ENCODE data around the gene TPST1.
"Not testable (repeated sequence)": the region's sequence is repeated elsewhere in the genome, so short reads cannot be mapped to it uniquely, and the experiment has no call there.

The TPST1 gene

GRCh38 chr7:66186991-66187390, 18.1 kb upstream of the TPST1 start:
- no peak for DNase-seq

DNA sequence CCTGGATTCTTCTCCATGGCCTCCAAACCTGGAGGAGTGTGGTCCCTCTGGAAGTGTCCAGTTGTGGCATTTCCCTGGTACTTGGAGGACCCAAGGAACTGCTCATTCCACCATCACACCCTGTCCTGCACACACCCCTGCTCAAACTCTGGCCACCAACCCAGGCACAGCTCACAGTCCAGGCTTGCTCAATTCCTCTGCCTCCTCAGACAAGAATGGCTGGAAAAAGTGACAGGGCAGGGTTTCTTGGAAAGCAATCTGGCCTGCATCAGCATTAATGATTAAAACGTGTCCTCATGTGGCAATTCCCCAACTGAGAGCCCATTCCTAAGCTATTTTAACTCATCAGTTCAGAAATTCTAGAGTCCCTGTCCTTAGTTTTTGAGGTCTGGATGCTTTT, 17.2 kb upstream of the TPST1 start:
- DNase-seq: no peak

- no peak for DNase-seq
Observed at GRCh38 chr7:66188645-66189044, 16.5 kb upstream of the TPST1 start.

DNA sequence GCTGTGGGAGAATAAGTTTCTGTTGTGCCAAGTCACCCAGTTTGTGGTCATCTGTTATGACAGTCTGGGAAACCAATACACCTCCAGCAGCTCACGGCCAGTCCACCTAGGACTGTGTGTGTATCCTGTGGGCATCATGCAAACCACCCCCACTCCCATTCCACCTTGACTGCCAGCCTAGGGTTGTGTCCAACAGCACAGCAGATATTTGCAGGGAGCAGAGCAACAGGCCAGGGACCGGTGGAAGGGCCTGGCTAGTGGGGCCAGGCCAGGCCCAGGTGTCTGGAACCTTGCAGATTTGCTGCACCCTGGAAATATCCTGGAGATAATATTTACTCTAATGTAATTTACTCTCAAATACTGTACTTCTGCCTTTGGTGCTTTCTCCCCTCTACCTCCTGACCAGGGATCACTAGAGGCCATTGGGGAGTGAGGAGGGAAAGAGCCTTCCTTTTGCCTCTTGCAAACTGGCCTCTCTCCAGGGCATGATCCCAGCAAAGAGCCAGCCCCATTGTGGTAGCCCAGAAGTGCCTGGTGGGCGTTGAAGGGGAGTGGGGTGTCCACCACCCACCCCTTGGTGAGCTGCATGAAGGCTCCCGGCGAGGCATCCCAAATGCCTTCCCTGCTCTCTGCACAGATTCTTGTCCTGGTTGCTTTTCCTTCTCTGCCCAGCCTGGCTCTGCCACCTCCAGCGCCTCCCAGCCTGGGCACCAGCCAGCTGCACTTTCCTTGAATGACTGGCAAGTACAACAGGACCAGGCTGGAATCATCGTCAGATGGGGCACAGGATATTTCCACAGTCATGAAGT, 15.2 kb upstream of the TPST1 start:
- no peak for DNase-seq

GRCh38 chr7:66190504-66190857, 14.7 kb upstream of the TPST1 start:
- no peak for DNase-seq

DNA sequence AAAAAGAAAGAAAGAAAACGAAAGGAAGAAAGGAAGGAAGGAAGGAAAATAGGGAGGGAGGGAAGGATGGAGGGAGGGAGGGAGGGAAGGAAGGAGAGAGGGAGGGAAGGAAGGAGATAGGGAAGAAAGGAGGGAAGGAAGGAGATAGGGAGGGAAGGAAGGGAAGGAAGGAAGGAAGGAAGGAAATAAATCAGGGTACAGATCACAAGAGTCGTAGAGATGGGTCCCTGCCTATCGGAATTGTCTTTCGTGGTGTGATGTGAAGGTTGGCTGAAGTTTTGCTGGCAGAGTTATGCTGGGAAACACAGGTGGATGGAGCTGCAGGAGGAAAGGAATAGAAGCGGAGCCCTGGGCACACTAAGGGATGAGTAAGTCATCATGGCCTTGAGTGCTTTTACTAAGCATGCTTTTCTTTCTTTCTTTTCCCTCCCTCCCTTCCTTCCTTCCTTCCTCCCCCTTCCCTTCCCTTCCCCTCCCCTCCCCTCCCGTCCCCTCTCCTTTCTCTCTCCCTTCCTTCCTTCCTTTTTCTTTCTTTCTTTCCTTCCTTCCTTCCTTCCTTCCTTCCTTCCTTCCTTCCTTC, 11.9 kb upstream of the TPST1 start:
- no peak for DNase-seq

DNA sequence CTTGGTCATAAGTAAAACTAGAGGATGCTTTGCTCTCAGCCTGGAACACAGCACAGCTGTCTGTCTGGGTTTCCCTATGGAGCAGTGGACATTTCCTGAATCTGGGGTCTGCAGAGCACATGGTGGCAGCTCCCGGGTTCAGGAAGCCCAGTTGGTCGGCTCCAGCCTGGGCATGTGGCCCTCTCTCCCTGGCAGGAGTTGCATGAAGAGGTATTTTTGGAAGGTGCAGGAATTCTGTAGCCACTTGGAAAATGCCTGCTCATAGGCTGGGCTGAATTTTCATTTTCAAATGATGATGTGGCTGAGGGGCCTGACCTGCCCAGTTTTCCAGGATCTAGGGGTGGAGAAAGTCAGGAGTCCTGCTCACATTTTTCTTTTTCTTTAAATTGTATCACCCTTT, 6.7 kb upstream of the TPST1 start:
- DNase-seq: no peak

GRCh38 chr7:66198956-66199355, 6.2 kb upstream of the TPST1 start:
- no peak for DNase-seq

- no peak for DNase-seq
Observed at GRCh38 chr7:66202441-66202840, 2.7 kb upstream of the TPST1 start.

DNA sequence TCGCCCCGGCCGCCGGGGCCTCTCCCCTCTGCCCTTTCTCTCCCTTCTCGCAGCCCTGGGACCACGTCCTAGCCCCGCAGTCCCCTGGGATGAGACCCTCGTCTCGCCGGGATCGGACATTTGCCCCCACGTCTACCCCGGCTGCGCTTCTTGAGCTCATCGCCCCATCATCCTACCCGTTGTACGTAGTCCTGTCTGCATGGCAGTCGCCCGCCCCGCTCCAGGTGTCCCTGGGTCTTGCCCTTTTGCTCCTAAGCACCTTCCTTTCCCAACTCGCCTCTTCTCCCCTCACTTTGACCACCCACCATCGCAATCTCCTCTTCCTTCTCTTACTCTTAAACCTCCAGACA, 582 bp downstream of the TPST1 start:
- DNase-seq: peak; percentile 69

DNA sequence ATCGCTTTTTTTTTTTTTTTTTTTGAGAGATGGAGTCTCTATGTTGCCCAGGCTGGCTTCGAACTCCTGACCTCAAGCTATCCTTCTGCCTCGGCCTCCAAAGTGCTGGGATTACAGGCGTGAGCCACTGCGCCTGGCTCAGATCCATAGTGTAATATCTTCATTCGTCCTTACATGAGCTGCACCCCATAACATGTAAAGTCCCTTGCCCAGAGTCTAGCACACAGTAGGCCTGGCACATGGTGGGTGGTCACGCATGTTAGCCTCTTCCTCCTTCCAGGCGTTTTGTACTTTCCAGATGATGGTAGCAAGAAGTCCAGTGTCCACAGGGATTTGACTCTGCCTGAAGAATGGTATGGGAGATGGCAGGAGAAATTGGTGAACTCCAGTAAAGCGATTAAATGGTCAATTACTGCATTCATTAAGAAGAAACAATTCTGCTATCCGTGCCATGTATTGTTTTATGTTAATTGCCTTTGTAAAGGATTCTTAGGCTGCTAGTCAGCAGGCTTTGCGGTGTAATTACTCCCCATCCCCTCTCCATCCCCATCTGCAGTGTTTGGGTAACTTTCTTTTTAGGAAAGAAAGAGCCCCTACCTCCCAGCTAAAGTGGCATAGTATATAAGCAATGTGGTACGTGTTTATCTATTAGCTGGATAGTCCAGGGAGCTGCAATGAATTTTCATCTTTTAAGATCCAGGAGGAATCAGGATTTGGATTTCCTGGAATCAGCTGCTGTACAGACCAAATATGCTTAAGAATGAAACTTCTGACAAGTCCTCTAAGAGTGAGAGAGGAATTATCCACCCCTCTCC, 1.2 kb downstream of the TPST1 start:
- no peak for DNase-seq

DNA sequence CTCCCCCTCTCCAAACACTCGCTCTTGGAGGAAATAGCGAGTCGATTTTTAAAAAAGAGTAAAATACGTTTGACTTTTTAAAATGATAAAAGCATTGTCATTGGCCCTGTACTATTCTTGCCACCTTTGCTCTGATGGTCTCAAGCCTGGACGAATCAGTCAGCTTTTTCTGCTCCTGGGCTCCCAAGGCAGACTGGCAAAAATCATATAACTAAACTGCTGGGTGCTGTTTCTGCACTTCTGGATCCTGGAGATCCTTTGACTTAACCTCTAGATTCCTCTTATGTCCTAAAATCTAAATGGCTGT, 1.8 kb downstream of the TPST1 start:
- DNase-seq: no peak

DNA sequence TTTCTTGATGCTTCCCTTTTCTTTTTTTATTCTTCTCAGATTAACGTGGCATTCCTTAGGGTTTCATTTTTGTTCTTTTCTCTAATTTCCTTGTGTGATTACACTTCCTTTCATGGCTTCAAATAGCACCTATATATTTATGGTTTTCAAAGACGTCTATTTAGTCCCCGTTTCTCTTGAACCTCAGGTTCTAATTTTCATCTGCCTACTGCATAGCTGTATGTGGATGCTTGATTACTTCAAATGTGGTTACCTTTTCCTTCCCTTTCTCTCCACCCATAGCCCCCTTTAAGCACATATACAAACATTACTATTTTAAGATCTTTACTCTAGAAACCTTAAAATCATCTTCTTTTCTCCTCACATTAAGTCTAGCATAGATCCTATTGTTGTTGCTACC, 2.4 kb downstream of the TPST1 start:
- no peak for DNase-seq

- no peak for DNase-seq
Observed at GRCh38 chr7:66211429-66211828, 6.3 kb downstream of the TPST1 start.

- DNase-seq: no peak
Observed at GRCh38 chr7:66213637-66214036, 8.5 kb downstream of the TPST1 start.

DNA sequence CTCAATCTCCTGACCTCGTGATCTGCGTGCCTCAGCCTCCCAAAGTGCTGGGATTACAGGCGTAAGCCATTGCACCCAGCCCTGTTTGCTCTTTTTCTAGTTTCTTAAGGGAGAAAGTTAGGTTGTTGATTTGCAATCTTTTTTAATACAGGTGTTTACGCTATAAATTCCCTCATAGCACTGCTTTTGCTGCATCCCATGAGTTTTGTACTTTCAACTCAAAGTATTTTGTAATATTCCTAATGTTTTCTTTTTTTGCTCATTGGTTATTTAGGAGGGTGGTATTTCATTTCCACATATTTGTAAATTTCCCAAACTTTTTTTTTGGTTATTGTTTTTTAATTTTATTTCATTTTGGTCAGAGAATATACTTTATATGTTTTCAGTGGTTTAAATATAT, 11.6 kb downstream of the TPST1 start:
- no peak for DNase-seq

DNA sequence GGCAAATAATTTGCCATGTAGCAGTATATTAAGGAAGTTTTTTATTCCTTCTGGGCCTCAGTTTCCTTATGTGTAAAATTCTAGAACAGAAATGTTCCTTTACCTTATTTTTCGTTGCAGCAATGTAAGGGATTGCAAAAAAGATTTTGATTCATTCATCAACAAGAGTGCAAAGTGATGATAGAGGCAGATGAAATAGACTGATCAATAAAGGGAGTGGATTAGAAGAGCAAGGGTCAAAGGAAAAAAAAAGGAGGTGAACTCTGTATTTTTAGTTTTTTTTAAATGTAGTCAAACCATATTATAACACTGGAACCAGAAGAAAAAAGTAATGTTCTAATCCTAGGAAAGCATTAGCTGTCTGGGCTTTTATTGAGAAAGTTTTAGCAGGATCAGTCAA, 14.7 kb downstream of the TPST1 start:
- no peak for DNase-seq

DNA sequence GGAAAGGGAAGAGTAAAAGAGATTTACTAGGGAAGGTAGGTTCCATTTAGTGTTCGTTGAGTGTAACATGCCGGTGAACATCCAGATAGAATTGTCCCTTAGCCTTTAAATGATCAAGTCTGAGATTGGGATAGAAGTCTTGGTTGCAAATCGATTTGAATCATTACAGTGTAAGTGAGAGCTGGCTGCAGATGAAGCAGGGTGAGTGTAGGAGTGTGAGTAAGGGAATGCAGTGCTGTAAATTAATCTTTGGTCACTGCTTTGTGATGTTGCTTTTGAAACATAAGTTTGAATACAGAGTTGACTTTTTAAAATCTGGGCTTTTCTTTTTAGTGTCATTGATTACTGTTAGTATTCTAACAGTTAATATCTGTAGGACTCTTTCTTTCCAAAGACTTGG, 16.3 kb downstream of the TPST1 start:
- no peak for DNase-seq

GRCh38 chr7:66227808-66228207, 22.7 kb downstream of the TPST1 start:
- no peak for DNase-seq

DNA sequence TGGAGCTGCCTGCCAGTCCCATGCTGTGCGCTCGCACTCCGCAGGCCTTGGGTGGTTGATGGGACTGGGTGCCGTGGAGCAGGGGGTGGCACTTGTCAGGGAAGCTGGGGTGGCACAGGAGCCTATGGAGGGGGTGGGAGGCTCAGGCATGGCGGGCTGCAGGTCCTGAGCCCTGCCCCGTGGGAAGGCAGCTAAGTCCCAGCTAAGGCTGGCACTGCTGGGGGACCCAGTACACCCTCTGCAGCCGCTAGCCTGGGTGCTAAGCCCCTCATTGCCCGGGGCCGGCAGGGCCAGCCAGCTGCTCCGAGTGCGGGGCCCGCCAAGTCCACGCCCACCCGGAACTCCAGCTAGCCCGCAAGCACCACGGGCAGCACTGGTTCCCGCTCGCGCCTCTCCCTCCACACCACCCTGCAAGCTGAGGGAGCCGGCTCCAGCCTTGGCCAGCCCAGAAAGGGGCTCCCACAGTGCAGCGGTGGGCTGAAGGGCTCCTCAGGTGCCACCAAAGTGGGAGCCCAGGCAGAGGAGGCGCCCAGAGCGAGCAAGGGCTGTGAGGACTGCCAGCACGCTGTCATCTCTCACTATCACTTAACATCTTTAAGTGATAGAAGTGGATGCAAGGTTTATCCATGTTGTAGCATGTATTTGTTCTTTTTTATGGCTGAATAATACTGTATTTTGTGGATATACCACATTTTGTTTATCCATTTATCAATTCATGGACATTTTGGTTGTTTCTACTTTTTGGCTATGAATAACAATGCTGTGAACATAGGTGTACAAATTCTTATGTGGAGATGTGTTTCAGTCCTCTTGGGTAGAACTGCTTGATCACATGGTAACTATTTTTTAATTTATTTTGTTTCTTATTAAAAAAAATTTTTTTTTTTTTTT, 26.4 kb downstream of the TPST1 start:
- not testable (repeated sequence) for DNase-seq

DNA sequence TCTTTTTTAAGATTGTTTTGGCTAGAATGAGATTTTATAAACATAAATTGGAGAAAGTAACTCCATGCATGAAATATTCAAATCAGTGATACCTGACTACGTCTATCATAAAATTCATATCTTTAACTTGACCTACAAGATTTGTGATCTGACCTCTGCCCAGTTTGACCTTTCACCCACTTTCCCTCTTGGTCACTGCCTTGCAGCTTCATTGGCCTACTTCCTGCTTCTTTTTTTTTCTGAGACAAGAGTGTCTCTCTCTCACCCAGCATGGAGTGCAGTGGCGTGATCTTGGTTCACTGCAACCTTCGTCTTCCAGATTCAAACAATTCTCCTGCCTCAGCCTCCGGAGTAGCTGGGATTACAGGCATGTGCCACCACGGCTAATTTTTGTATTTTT, 28.5 kb downstream of the TPST1 start:
- DNase-seq: no peak

- peak; percentile 16 for DNase-seq
Observed at GRCh38 chr7:66236713-66237303, 31.7 kb downstream of the TPST1 start.
